Duodenal mucosa (tissue), 2 donors: ENCODE results near the gene PDE6G.

ENCODE experiments used
- H3K27ac ChIP-seq: one replicate; pipeline ENCODE4 v1.7.0; 2013; ENCODE audit warnings: low read depth, low read length
- H3K27me3 ChIP-seq, 2 donors: one replicate each; pipeline ENCODE4 v1.7.0; 2013; ENCODE audit warnings: low read length in 2 of 2, control low read depth in 1 of 2; ENCODE audit not compliant: insufficient read depth in 2 of 2, control insufficient read depth in 1 of 2
- H3K36me3 ChIP-seq, 2 donors: one replicate each; pipeline ENCODE4 v1.7.0; 2013; ENCODE audit warnings: low read length in 2 of 2, control low read depth in 1 of 2; ENCODE audit not compliant: insufficient read depth in 2 of 2, control insufficient read depth in 1 of 2
- H3K4me1 ChIP-seq, 2 donors: one replicate each; pipeline ENCODE4 v1.7.0; 2013; ENCODE audit warnings: low read length in 2 of 2, control low read depth in 1 of 2; ENCODE audit not compliant: insufficient read depth in 2 of 2, control insufficient read depth in 1 of 2
- H3K4me3 ChIP-seq, 2 donors: one replicate each; pipeline ENCODE4 v1.7.0; 2013; ENCODE audit warnings: low read length in 2 of 2, low read depth in 1 of 2
- H3K9ac ChIP-seq, 2 donors: one replicate each; pipeline ENCODE4 v1.7.0; 2013; ENCODE audit warnings: low read length in 2 of 2, low read depth in 1 of 2
- H3K9me3 ChIP-seq, 2 donors: one replicate each; pipeline ENCODE4 v1.7.0; 2013; ENCODE audit warnings: low read length in 2 of 2, control low read depth in 1 of 2; ENCODE audit not compliant: control insufficient read depth in 1 of 2

Gene PDE6G

GRCh38 chr17:81656118-81656743, at the start of gene PDE6G:
PDE6G (minus strand) TSS chr17:81656542; CDS start chr17:81653305, 3,237 bp downstream.
- no peak within 1 kb of the TSS for H3K9ac ChIP-seq
- H3K9me3 ChIP-seq = no peaks in the 10 kb centered on the region
- H3K36me3 ChIP-seq = no peaks in the 10 kb centered on the region
- peaks cover 3 to 5% of the 10 kb centered on the region in 2 donors for H3K4me1 ChIP-seq
- H3K27ac ChIP-seq = no peak within 1 kb of the TSS
- no peak within 1 kb of the TSS for H3K4me3 ChIP-seq
- H3K27me3 ChIP-seq = no peaks in the 10 kb centered on the region

- H3K27me3 ChIP-seq = no peaks in the 10 kb centered on the region
- H3K4me1 ChIP-seq = peaks cover 33 to 42% of the 10 kb centered on the region in 2 donors
- H3K27ac ChIP-seq = no peak overlapping the region
- H3K9ac ChIP-seq = no peak overlapping the region
- H3K9me3 ChIP-seq = no peaks in the 10 kb centered on the region
- H3K36me3 ChIP-seq = peaks cover 8 to 52% of the 10 kb centered on the region in 2 donors
- no peak overlapping the region for H3K4me3 ChIP-seq
Observed at GRCh38 chr17:81705518-81706231, 49.3 kb upstream of the PDE6G start.

- no peaks in the 10 kb centered on the region for H3K9me3 ChIP-seq
- peak overlapping the region; percentile 92 to 97 for H3K4me3 ChIP-seq
- peaks cover 26 to 34% of the 10 kb centered on the region in 2 donors for H3K4me1 ChIP-seq
- H3K36me3 ChIP-seq = peaks cover 14 to 59% of the 10 kb centered on the region in 2 donors
- peak overlapping the region; percentile 89 for H3K27ac ChIP-seq
- peak overlapping the region; percentile 96 to 99 for H3K9ac ChIP-seq
- no peaks in the 10 kb centered on the region for H3K27me3 ChIP-seq
Observed at GRCh38 chr17:81703747-81704654, 47.7 kb upstream of the PDE6G start.

- peak within 1 kb of the TSS; percentile 96 to 99 for H3K9ac ChIP-seq
- no peaks in the 10 kb centered on the region for H3K9me3 ChIP-seq
- peaks cover 26 to 34% of the 10 kb centered on the region in 2 donors for H3K4me1 ChIP-seq
- H3K27ac ChIP-seq = peak within 1 kb of the TSS; percentile 89
- H3K4me3 ChIP-seq = peak within 1 kb of the TSS; percentile 92 to 97
- no peaks in the 10 kb centered on the region for H3K27me3 ChIP-seq
- peaks cover 20 to 61% of the 10 kb centered on the region in 2 donors for H3K36me3 ChIP-seq
Observed at GRCh38 chr17:81702934-81703746, 46.8 kb upstream of the PDE6G start, which contains the start of gene MRPL12. MRPL12 (plus strand) TSS chr17:81703367; CDS start chr17:81703502, 135 bp downstream.

GRCh38 chr17:81701288-81702071, 45.1 kb upstream of the PDE6G start:
- Histone ChIP-seq H3K4me3 (peak overlapping the region; percentile 92 to 97), H3K27ac (no peak overlapping the region), H3K27me3 (no peaks in the 10 kb centered on the region), H3K36me3 (peaks cover 24 to 61% of the 10 kb centered on the region in 2 donors), H3K9ac (peak overlapping the region; percentile 96 to 99), H3K4me1 (peaks cover 26 to 34% of the 10 kb centered on the region in 2 donors), H3K9me3 (no peaks in the 10 kb centered on the region)

GRCh38 chr17:81700353-81701287, 44.3 kb upstream of the PDE6G start:
- no peaks in the 10 kb centered on the region for H3K27me3 ChIP-seq
- H3K4me1 ChIP-seq = peaks cover 26 to 34% of the 10 kb centered on the region in 2 donors
- H3K9me3 ChIP-seq = no peaks in the 10 kb centered on the region
- peaks cover 25 to 62% of the 10 kb centered on the region in 2 donors for H3K36me3 ChIP-seq
- peak overlapping the region; percentile 92 to 97 for H3K4me3 ChIP-seq
- H3K9ac ChIP-seq = peak overlapping the region in 1 of 2 donors; percentile 18
- H3K27ac ChIP-seq = no peak overlapping the region

GRCh38 chr17:81697261-81698044, 41.1 kb upstream of the PDE6G start:
- Histone ChIP-seq H3K4me3 (no peak overlapping the region), H3K27ac (no peak overlapping the region), H3K27me3 (no peaks in the 10 kb centered on the region), H3K9ac (no peak overlapping the region), H3K36me3 (peaks cover 46 to 81% of the 10 kb centered on the region in 2 donors), H3K4me1 (peaks cover 15 to 19% of the 10 kb centered on the region in 2 donors), H3K9me3 (no peaks in the 10 kb centered on the region)
